Testis (tissue), 3 donors: Measurements from ENCODE around the gene POLDIP2. TPM values are rescaled to one million over a fixed set of nuclear protein-coding genes. Genes with fewer than 3 reads are reported as not detected.

Source experiments
- DNase-seq: peaks from one replicate; pipeline ENCODE4 v3.0.0-alpha.2; 2019
- H3K27ac ChIP-seq, 2 donors: fragments of 200-600 bp; sonication (generic); one replicate each; pipeline ENCODE4 v1.5.1; 2019
- H3K27me3 ChIP-seq: fragments of 200-600 bp; sonication (generic); one replicate; pipeline ENCODE4 v1.5.1; 2019
- H3K36me3 ChIP-seq: fragments of 200-600 bp; sonication (generic); one replicate; pipeline ENCODE4 v1.5.1; 2017; ENCODE audit warnings: low read depth; ENCODE audit errors: missing control alignments
- H3K4me1 ChIP-seq: fragments of 200-600 bp; sonication (generic); one replicate; pipeline ENCODE4 v1.5.1; 2019
- H3K4me3 ChIP-seq, 2 donors: fragments of 200-600 bp; sonication (generic); one replicate each; pipeline ENCODE4 v1.5.1; 2017 to 2019
- H3K9me3 ChIP-seq: fragments of 200-600 bp; sonication (generic); one replicate; pipeline ENCODE4 v1.5.1; 2017
- CTCF ChIP-seq, 3 experiments: fragments of 450-650 bp in 2 of 3; fragments of 200-600 bp in 1 of 3; sonication (generic) in 1 of 3; IDR thresholded peaks; one replicate each; pipeline ENCODE4 v1.5.1; 2016 to 2019; ENCODE audit warnings: antibody characterized with exemption in 3 of 3, mild to moderate bottlenecking in 2 of 3, moderate library complexity in 1 of 3
- POLR2A ChIP-seq: fragments of 450-650 bp; IDR thresholded peaks from one replicate; pipeline ENCODE4 v1.6.1; 2017; ENCODE audit warnings: antibody characterized with exemption, mild to moderate bottlenecking, moderate library complexity
- WGBS, 2 donors: methylation state at CpG; one replicate each; pipeline ENCODE4 v1.1.5; 2018; 5-methylcytosine and 5-hydroxymethylcytosine counted together
- intact Hi-C: fragments of 100-400 bp; cut with DNase I; formaldehyde crosslinking; loops from one replicate; pipeline ENCODE4 v1.15.1; 2023; ENCODE audit warnings: low total_unique reads
- polyA plus RNA-seq: library from polyadenylated mRNA; stranded (reverse); fragments of 350-450 nt; fragmentation: Illumina TruSeq; extraction: RNeasy Lipid Tissue Mini Kit (QIAGEN cat#74804); gene quantifications from one replicate; pipeline ENCODE4 v1.2.3, GENCODE V29; 2014; ENCODE audit warnings: low read depth, low replicate concordance; ENCODE audit not compliant: insufficient read depth
- total RNA-seq, 2 donors: library from RNA; depleted of rRNA; stranded (reverse); fragments of >200 nt; gene quantifications; one replicate each; pipeline ENCODE4 v1.2.3, GENCODE V29; 2016

The POLDIP2 gene
- total and polyA plus RNA-seq, 3 donors from 2014 or later, result 139 to 154 (median 143) TPM

DNA sequence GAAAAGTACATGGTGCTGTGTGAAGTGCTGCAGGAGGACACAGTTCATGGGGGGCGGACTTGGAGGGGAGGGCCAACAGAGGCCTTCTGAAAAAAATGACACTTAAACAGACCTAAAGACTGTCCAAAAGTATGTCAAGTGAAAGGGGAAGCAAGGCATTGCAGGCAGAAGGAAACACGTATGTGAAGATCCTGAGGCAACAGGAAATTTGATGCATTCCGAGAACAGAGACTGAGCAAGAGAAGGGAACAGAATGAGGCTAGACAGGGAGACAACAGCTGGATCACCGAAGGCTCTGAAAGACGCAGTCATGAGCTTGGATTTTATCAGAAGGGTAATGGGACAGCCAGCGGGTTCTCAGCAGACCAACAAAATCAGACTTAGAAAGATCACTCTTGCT, 23.2 kb downstream of the POLDIP2 start:
- intact Hi-C loops, result no loop called here
- H3K9me3 ChIP-seq, result no peaks in the 10 kb centered on the region
- H3K36me3 ChIP-seq, result no peaks in the 10 kb centered on the region
- H3K4me1 ChIP-seq, result peaks cover 33% of the 10 kb centered on the region
- no peak for DNase-seq
- H3K27ac ChIP-seq, result peak overlapping the region in 1 of 2 donors; percentile 59
- no peaks in the 10 kb centered on the region for H3K27me3 ChIP-seq
- H3K4me3 ChIP-seq, result peak overlapping the region in 1 of 2 donors; percentile 83
- TF ChIP-seq POLR2A, result no peak
- TF ChIP-seq CTCF (IDR thresholded peaks at IDR 0.05), result no peak
- 33 to 40% methylated on average over 6 of the region's 6 CpGs for WGBS, 2 donors

DNA sequence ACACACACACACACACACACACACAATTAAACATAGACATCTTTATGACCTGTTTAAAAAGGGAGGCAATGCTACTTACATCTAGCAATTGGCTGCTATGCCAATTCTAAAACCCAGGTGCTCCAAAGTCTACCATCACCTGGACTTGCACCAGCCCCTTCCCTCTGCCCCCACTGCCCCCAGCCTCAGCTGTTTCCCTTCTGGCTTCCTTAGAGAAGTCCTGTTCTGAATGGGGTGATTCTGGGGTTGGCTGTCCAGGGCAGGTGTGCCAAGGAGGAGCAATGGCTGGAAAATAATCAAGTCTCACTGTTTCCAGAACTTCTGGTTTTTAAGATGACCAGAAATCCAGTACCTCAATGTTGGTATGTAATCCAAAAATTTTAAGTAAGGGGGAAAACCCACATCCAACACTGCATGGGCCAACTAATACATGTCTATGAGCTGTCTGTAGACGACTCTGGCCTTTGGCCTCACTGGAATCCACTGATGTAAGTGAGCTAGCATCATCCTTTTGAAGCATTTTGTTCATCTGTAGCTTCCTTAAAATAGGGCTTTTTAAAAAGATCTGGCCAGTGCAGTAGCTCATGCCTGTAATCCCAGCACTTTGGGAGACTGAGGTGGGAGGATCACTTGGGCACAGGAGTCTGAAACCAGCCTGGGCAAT, 24.1 kb downstream of the POLDIP2 start:
- WGBS, 2 donors, result 58 to 59% methylated on average over 1 of the region's 1 CpG
- Histone ChIP-seq H3K9me3 (no peaks in the 10 kb centered on the region), H3K27me3 (no peaks in the 10 kb centered on the region), H3K27ac (no peak overlapping the region), H3K4me3 (no peak overlapping the region), H3K4me1 (peaks cover 29% of the 10 kb centered on the region), H3K36me3 (no peaks in the 10 kb centered on the region)
- DNase-seq, result no peak
- intact Hi-C loops, result no loop called here
- no peak for TF ChIP-seq CTCF (IDR thresholded peaks at IDR 0.05)
- TF ChIP-seq POLR2A, result no peak

- intact Hi-C loops, result no loop called here
- Histone ChIP-seq H3K4me1 (peaks cover 19% of the 10 kb centered on the region), H3K27ac (no peak overlapping the region), H3K27me3 (no peaks in the 10 kb centered on the region), H3K36me3 (no peaks in the 10 kb centered on the region), H3K4me3 (no peak overlapping the region), H3K9me3 (no peaks in the 10 kb centered on the region)
- no peak for TF ChIP-seq CTCF (IDR thresholded peaks at IDR 0.05)
- no peak for TF ChIP-seq POLR2A
- DNase-seq, result no peak
- WGBS, 2 donors, result 89 to 91% methylated on average over 6 of the region's 6 CpGs
Measured at GRCh38 chr17:28331891-28332420, 25.4 kb downstream of the POLDIP2 start.

DNA sequence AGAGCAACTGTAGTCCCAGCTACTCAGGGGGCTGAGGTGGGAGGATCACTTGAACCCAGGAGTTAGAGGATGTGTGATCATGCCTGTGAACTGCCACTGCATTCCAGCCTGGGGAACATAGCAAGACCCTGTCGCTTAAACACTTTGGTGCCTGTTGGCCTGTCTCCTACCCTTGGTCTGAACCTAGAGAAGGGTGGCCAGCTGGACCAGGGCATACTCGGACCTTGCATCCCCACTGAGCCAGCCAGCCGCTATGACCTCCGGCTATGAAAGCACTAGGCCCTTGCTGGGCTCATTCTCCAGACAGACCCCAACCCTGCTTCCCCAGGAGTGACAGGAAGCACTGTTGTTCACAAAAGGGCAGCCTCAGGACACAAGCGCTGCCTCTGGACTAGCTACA, 26.7 kb downstream of the POLDIP2 start:
- H3K27ac ChIP-seq, result no peak overlapping the region
- intact Hi-C loops, result no loop called here
- no peaks in the 10 kb centered on the region for H3K9me3 ChIP-seq
- H3K4me1 ChIP-seq, result peaks cover 12% of the 10 kb centered on the region
- H3K4me3 ChIP-seq, result no peak overlapping the region
- no peak for TF ChIP-seq CTCF (IDR thresholded peaks at IDR 0.05)
- no peak for TF ChIP-seq POLR2A
- no peaks in the 10 kb centered on the region for H3K36me3 ChIP-seq
- WGBS, 2 donors, result 89 to 92% methylated on average over 1 to 5 of the region's 5 CpGs
- H3K27me3 ChIP-seq, result no peaks in the 10 kb centered on the region
- DNase-seq, result peak; percentile 11

- H3K27me3 ChIP-seq, result no peaks in the 10 kb centered on the region
- H3K4me1 ChIP-seq, result no peaks in the 10 kb centered on the region
- WGBS, 2 donors, result 65 to 66% methylated on average over 4 of the region's 4 CpGs
- no peak overlapping the region for H3K4me3 ChIP-seq
- no peak for TF ChIP-seq CTCF (IDR thresholded peaks at IDR 0.05)
- no peak for TF ChIP-seq POLR2A
- no peak for DNase-seq
- intact Hi-C loops, result no loop called here
- H3K36me3 ChIP-seq, result no peaks in the 10 kb centered on the region
- H3K9me3 ChIP-seq, result no peaks in the 10 kb centered on the region
- no peak overlapping the region for H3K27ac ChIP-seq
Measured at GRCh38 chr17:28328325-28328724, 29.0 kb downstream of the POLDIP2 start.
